Liver (tissue), 9 donors: ENCODE results near the gene DNAI4. TPM values are rescaled to one million over a fixed set of nuclear protein-coding genes. Genes with fewer than 3 reads are reported as not detected.

Experiments used
- DNase-seq: peaks from one replicate; pipeline ENCODE4 v3.0.0-alpha.2; 2017; ENCODE audit warnings: low spot score
- H3K27ac ChIP-seq, 2 donors: one replicate each; pipeline ENCODE4 v1.7.0; 2013; ENCODE audit warnings: inconsistent platforms in 2 of 2, low read length in 2 of 2, control low read depth in 1 of 2, low read depth in 1 of 2, mild to moderate bottlenecking in 1 of 2
- H3K27me3 ChIP-seq, 4 donors: one replicate each; pipeline versions ENCODE4 v1.6.1 to v1.7.0; 2013; ENCODE audit warnings: low read length in 3 of 4, inconsistent platforms in 1 of 4, mild to moderate bottlenecking in 1 of 4, moderate library complexity in 1 of 4; ENCODE audit not compliant: control insufficient read depth in 4 of 4, insufficient read depth in 4 of 4
- H3K36me3 ChIP-seq, 4 donors: one replicate each; pipeline versions ENCODE4 v1.6.1 to v1.7.0; 2013; ENCODE audit warnings: low read length in 3 of 4, mild to moderate bottlenecking in 3 of 4, low read depth in 1 of 4, moderate library complexity in 1 of 4; ENCODE audit not compliant: control insufficient read depth in 4 of 4, insufficient read depth in 3 of 4
- H3K4me1 ChIP-seq, 4 donors: one replicate each; pipeline versions ENCODE4 v1.6.1 to v1.7.0; 2013; ENCODE audit warnings: low read length in 3 of 4, mild to moderate bottlenecking in 3 of 4, moderate library complexity in 1 of 4; ENCODE audit not compliant: control insufficient read depth in 4 of 4, insufficient read depth in 4 of 4
- H3K4me3 ChIP-seq, 3 donors: one replicate each; pipeline versions ENCODE4 v1.6.1 to v1.7.0; 2013; ENCODE audit warnings: low read length in 3 of 3, control low read depth in 1 of 3, low read depth in 1 of 3, mild to moderate bottlenecking in 1 of 3
- H3K9ac ChIP-seq, 2 donors: one replicate each; pipeline ENCODE4 v1.7.0; 2013; ENCODE audit warnings: low read length in 2 of 2, mild to moderate bottlenecking in 2 of 2, moderate library complexity in 2 of 2, control low read depth in 1 of 2, low read depth in 1 of 2
- H3K9me3 ChIP-seq, 4 donors: one replicate each; pipeline versions ENCODE4 v1.6.1 to v1.7.0; 2013; ENCODE audit warnings: low read length in 3 of 4; ENCODE audit not compliant: control insufficient read depth in 4 of 4
- EGR1 ChIP-seq, 2 donors: IDR thresholded peaks; 2 replicates each; pipeline ENCODE4 v1.6.1; 2016 to 2018; ENCODE audit warnings: antibody characterized with exemption in 2 of 2, low read depth in 2 of 2
- FOXA1 ChIP-seq: IDR thresholded peaks from 2 replicates; pipeline ENCODE4 v1.6.1; 2016; ENCODE audit warnings: antibody characterized with exemption
- FOXA2 ChIP-seq: IDR thresholded peaks from 2 replicates; pipeline ENCODE4 v1.6.1; 2016; ENCODE audit warnings: antibody characterized with exemption
- GABPA ChIP-seq, 2 donors: IDR thresholded peaks in 1 of 2; conservative IDR thresholded peaks in 1 of 2; 2 replicates each; pipeline ENCODE4 v1.6.1; 2016; ENCODE audit warnings: antibody characterized with exemption in 2 of 2, mild to moderate bottlenecking in 1 of 2, moderate library complexity in 1 of 2
- HNF4A ChIP-seq, 2 donors: conservative IDR thresholded peaks; 2 replicates each; pipeline ENCODE4 v1.6.1; 2016; ENCODE audit warnings: antibody characterized with exemption in 2 of 2, mild to moderate bottlenecking in 2 of 2
- HNF4G ChIP-seq: IDR thresholded peaks from 2 replicates; pipeline ENCODE4 v1.6.1; 2016; ENCODE audit warnings: antibody characterized with exemption
- JUND ChIP-seq, 2 donors: IDR thresholded peaks; 2 replicates each; pipeline ENCODE4 v1.6.1; 2016; ENCODE audit warnings: antibody characterized with exemption in 2 of 2
- NR2F2 ChIP-seq: IDR thresholded peaks from 2 replicates; pipeline ENCODE4 v1.6.1; 2016; ENCODE audit warnings: antibody characterized with exemption
- RAD21 ChIP-seq, 2 donors: IDR thresholded peaks; 2 replicates each; pipeline ENCODE4 v1.6.1; 2016; ENCODE audit warnings: antibody characterized with exemption in 2 of 2, mild to moderate bottlenecking in 2 of 2
- SP1 ChIP-seq: IDR thresholded peaks from 2 replicates; pipeline ENCODE4 v1.6.1; 2018; ENCODE audit warnings: antibody characterized with exemption, mild to moderate bottlenecking
- TAF1 ChIP-seq: conservative IDR thresholded peaks from 2 replicates; pipeline ENCODE4 v1.6.1; 2016; ENCODE audit warnings: antibody characterized with exemption, mild to moderate bottlenecking
- YY1 ChIP-seq: IDR thresholded peaks from 2 replicates; pipeline ENCODE4 v1.6.1; 2016; ENCODE audit warnings: antibody characterized with exemption, mild to moderate bottlenecking
- WGBS: extraction: QIAGEN DNeasy Blood & Tissue Kit; methylation state at CpG from one replicate; pipeline ENCODE4 v1.1.7; 2013; 5-methylcytosine and 5-hydroxymethylcytosine counted together
- polyA plus RNA-seq, 2 donors: library from polyadenylated mRNA; stranded (reverse) in 1 of 2; unstranded in 1 of 2; fragments of 200-250 nt in 1 of 2; fragments of >200 nt in 1 of 2; fragmentation: Nextera tagmentation in 1 of 2; extraction: Ambion mirVana in 1 of 2; gene quantifications; one replicate each; pipeline versions ENCODE4 v1.2.1 to v1.2.3, GENCODE V29; 2013 to 2015
- total RNA-seq, 2 donors: library from RNA; depleted of rRNA; stranded (reverse); fragments of >200 nt; gene quantifications; one replicate each; pipeline ENCODE4 v1.2.3, GENCODE V29; 2014
- TF ChIP-seq, protein P1 (sequence below): IDR thresholded peaks from 2 replicates; pipeline ENCODE4 v1.6.1; 2016; ENCODE audit warnings: antibody characterized with exemption
- TF ChIP-seq, protein P2 (sequence below): IDR thresholded peaks from 2 replicates; pipeline ENCODE4 v1.6.1; 2016; ENCODE audit warnings: antibody characterized with exemption
- TF ChIP-seq, protein P3 (sequence below): IDR thresholded peaks from 2 replicates; pipeline ENCODE4 v1.6.1; 2016; ENCODE audit warnings: antibody characterized with exemption, mild to moderate bottlenecking
- TF ChIP-seq, protein P4 (sequence below): fragments of 150-350 bp; IDR thresholded peaks from 2 replicates; pipeline ENCODE4 v1.5.1; 2017; ENCODE audit warnings: improper control_type of control experiment, low read depth, low read length; ENCODE audit not compliant: missing input control
- TF ChIP-seq, protein P5 (sequence below): IDR thresholded peaks from 2 replicates; pipeline ENCODE4 v1.6.1; 2016; ENCODE audit warnings: antibody characterized with exemption
- donor health status: healthy.
- donor health status: healthy.
- donor health status: healthy.
- donor health status: healthy.
- donor health status: healthy.

Gene DNAI4
- total and polyA plus RNA-seq, 4 donors = 0.42 to 1.8 (median 0.84) TPM

DNA sequence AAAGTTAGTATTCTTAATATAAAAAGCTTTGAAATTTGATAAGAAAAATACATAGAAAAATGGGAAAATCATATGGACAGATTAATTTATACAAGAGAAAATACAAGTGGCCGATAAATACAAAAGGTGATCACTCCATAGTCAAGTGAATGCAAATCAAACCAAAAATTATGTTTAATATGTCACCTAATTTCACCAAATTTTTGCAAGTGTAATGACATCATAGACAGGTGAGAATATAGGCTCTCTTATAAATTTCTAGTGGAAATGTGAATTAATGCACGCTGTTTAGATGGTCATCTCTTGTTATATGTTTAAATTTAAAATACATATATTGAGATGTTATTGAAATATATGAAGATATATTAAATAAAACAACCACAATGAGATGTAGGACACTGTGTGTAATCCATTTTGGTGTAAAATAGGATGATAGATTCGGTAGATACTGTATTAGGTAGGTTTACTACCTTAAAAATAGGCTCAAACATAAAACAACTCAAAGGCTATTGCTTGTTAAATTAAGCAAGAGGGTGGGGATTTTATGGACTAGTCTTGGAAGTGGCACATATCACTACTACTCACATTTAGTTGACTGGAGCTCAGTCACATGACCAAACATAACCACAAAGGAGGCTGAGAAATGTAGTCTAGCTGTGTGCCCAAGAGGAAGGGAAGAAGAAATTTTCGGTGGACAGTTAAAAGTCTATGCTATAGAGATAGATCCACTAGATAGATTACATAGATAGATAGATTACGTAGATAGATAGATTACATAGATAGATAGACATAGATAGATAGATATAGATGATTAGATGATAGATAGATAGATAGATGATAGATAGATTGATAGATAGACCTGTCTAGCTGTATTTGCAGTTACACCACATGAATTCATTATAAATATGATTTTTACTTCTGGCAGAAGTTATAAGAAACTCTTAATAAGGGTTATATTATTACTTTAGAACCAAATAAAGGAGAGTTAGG lies 132.7 kb downstream of the DNAI4 start:
- H3K27ac ChIP-seq = no peak overlapping the region
- TF ChIP-seq RAD21 (IDR thresholded peaks at IDR 0.05) (no peak), HNF4A (conservative IDR thresholded peaks at IDR 0.05) (no peak), YY1 (no peak), GABPA (IDR thresholded peaks at IDR 0.05 in 1 of 2, conservative IDR thresholded peaks at IDR 0.05 in 1 of 2) (no peak), JUND (IDR thresholded peaks at IDR 0.05) (no peak), HNF4G (no peak), NR2F2 (no peak), TAF1 (no peak), FOXA2 (no peak), EGR1 (IDR thresholded peaks at IDR 0.05; ENCODE audit: low read depth in 2 of 2) (no peak), SP1 (no peak), FOXA1 (no peak)
- TF ChIP-seq, protein P1, sequence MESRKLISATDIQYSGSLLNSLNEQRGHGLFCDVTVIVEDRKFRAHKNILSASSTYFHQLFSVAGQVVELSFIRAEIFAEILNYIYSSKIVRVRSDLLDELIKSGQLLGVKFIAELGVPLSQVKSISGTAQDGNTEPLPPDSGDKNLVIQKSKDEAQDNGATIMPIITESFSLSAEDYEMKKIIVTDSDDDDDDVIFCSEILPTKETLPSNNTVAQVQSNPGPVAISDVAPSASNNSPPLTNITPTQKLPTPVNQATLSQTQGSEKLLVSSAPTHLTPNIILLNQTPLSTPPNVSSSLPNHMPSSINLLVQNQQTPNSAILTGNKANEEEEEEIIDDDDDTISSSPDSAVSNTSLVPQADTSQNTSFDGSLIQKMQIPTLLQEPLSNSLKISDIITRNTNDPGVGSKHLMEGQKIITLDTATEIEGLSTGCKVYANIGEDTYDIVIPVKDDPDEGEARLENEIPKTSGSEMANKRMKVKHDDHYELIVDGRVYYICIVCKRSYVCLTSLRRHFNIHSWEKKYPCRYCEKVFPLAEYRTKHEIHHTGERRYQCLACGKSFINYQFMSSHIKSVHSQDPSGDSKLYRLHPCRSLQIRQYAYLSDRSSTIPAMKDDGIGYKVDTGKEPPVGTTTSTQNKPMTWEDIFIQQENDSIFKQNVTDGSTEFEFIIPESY = no peak
- TF ChIP-seq, protein P2, sequence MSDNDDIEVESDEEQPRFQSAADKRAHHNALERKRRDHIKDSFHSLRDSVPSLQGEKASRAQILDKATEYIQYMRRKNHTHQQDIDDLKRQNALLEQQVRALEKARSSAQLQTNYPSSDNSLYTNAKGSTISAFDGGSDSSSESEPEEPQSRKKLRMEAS = no peak
- TF ChIP-seq, protein P3, sequence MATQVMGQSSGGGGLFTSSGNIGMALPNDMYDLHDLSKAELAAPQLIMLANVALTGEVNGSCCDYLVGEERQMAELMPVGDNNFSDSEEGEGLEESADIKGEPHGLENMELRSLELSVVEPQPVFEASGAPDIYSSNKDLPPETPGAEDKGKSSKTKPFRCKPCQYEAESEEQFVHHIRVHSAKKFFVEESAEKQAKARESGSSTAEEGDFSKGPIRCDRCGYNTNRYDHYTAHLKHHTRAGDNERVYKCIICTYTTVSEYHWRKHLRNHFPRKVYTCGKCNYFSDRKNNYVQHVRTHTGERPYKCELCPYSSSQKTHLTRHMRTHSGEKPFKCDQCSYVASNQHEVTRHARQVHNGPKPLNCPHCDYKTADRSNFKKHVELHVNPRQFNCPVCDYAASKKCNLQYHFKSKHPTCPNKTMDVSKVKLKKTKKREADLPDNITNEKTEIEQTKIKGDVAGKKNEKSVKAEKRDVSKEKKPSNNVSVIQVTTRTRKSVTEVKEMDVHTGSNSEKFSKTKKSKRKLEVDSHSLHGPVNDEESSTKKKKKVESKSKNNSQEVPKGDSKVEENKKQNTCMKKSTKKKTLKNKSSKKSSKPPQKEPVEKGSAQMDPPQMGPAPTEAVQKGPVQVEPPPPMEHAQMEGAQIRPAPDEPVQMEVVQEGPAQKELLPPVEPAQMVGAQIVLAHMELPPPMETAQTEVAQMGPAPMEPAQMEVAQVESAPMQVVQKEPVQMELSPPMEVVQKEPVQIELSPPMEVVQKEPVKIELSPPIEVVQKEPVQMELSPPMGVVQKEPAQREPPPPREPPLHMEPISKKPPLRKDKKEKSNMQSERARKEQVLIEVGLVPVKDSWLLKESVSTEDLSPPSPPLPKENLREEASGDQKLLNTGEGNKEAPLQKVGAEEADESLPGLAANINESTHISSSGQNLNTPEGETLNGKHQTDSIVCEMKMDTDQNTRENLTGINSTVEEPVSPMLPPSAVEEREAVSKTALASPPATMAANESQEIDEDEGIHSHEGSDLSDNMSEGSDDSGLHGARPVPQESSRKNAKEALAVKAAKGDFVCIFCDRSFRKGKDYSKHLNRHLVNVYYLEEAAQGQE = no peak
- TF ChIP-seq, protein P4, sequence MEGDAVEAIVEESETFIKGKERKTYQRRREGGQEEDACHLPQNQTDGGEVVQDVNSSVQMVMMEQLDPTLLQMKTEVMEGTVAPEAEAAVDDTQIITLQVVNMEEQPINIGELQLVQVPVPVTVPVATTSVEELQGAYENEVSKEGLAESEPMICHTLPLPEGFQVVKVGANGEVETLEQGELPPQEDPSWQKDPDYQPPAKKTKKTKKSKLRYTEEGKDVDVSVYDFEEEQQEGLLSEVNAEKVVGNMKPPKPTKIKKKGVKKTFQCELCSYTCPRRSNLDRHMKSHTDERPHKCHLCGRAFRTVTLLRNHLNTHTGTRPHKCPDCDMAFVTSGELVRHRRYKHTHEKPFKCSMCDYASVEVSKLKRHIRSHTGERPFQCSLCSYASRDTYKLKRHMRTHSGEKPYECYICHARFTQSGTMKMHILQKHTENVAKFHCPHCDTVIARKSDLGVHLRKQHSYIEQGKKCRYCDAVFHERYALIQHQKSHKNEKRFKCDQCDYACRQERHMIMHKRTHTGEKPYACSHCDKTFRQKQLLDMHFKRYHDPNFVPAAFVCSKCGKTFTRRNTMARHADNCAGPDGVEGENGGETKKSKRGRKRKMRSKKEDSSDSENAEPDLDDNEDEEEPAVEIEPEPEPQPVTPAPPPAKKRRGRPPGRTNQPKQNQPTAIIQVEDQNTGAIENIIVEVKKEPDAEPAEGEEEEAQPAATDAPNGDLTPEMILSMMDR = no peak
- TF ChIP-seq, protein P5, sequence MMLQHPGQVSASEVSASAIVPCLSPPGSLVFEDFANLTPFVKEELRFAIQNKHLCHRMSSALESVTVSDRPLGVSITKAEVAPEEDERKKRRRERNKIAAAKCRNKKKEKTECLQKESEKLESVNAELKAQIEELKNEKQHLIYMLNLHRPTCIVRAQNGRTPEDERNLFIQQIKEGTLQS = no peak
- H3K4me1 ChIP-seq = no peaks in the 10 kb centered on the region
- H3K27me3 ChIP-seq = no peaks in the 10 kb centered on the region
- H3K9me3 ChIP-seq = no peaks in the 10 kb centered on the region
- 87% methylated on average over 5 of the region's 5 CpGs for WGBS
- H3K9ac ChIP-seq = no peak overlapping the region
- no peak for DNase-seq
- no peak overlapping the region for H3K4me3 ChIP-seq
- no peaks in the 10 kb centered on the region for H3K36me3 ChIP-seq
